K562 (cell line): ENCODE measurements around the gene MEIOB. TPM values are rescaled to one million over a fixed set of nuclear protein-coding genes. Genes with fewer than 3 reads are reported as not detected.

Experiments used
- ATAC-seq: fragments of 200-7000 bp; cut with Tn5 transposase; 3 replicates; pipeline ENCODE4 v1.9.1; 2020; ENCODE audit warnings: moderate library complexity
- BruUV-seq: library from RNA; stranded (reverse); fragments of 400-500 nt; replicated peaks from 2 replicates; lab custom pipeline; 2021; lab: Mats Ljungman, UMichigan
- CTCF ChIA-PET: fragments of 300-600 bp; formaldehyde crosslinking; extraction: SDS; loops from one replicate; lab custom pipeline; 2021; ENCODE audit warnings: low intra/inter-chr PET ratio; lab: Yijun Ruan, JAX
- POLR2A ChIA-PET: fragments of 300-600, 350-650 bp; sonication (Branson Sonifier 250); formaldehyde crosslinking; extraction: SDS; loops from one replicate; lab custom pipeline; 2021; ENCODE audit warnings: antibody characterized with exemption, inconsistent platforms; lab: Yijun Ruan, JAX
- DNase-seq, 4 experiments: peaks; one replicate each; pipeline versions ENCODE4 v3.0.0 to v3.0.0-alpha.2; 2011 to 2018; ENCODE audit warnings: low spot score in 3 of 4, mixed read lengths in 3 of 4; ENCODE audit errors: extremely low read depth in 1 of 4
- FAIRE-seq: peaks from 2 replicates; lab custom pipeline; 2011; peaks lifted over from hg19 to GRCh38; lab: Jason Lieb, UNC
- H2AFZ ChIP-seq: 2 replicates; pipeline ENCODE4 v1.6.0; 2011; ENCODE audit warnings: low read depth, low read length, control low read depth, inconsistent platforms
- H3K27ac ChIP-seq: fragments of 200-600 bp; 3 replicates; pipeline ENCODE4 v1.8.0; 2011; ENCODE audit warnings: low read depth, mild to moderate bottlenecking, control low read depth, inconsistent platforms, low read length, moderate library complexity, mixed read lengths; ENCODE audit errors: extremely low read depth
- H3K27me3 ChIP-seq, 2 experiments: fragments of 300-600 bp in 1 of 2; 2 replicates in 1 of 2; 3 replicates in 1 of 2; pipeline versions ENCODE4 v1.6.0 to v1.8.0; 2011; ENCODE audit warnings: inconsistent platforms in 2 of 2, low read length in 2 of 2, mild to moderate bottlenecking in 1 of 2, mixed read lengths in 1 of 2, moderate library complexity in 1 of 2; ENCODE audit not compliant: control insufficient read depth in 2 of 2, insufficient read depth in 2 of 2
- H3K36me3 ChIP-seq: fragments of 300-600 bp; 3 replicates; pipeline ENCODE4 v1.8.0; 2011; ENCODE audit warnings: mild to moderate bottlenecking, low read length, inconsistent platforms; ENCODE audit not compliant: control insufficient read depth, insufficient read depth
- H3K4me1 ChIP-seq, 2 experiments: fragments of 200-600 bp in 1 of 2; replicated peaks in 1 of 2; 2 replicates in 1 of 2; 3 replicates in 1 of 2; pipeline versions ENCODE4 v1.5.1 to v1.8.0; 2011; ENCODE audit warnings: inconsistent platforms in 2 of 2, low read length in 2 of 2, mild to moderate bottlenecking in 1 of 2, mixed read lengths in 1 of 2, moderate library complexity in 1 of 2; ENCODE audit not compliant: control insufficient read depth in 2 of 2, insufficient read depth in 2 of 2
- H3K4me2 ChIP-seq: 2 replicates; pipeline ENCODE4 v1.6.1; 2011; ENCODE audit warnings: low read length, control low read depth, inconsistent platforms, mixed read lengths; ENCODE audit not compliant: insufficient read depth
- H3K4me3 ChIP-seq: fragments of 200-600 bp; sonication (generic), shearing (Covaris generic); 2 replicates; pipeline ENCODE4 v1.5.1; 2016; ENCODE audit warnings: control low read depth, inconsistent platforms
- H3K79me2 ChIP-seq: fragments of 200-600 bp; 3 replicates; pipeline ENCODE4 v1.8.0; 2011; ENCODE audit warnings: low read length, inconsistent platforms; ENCODE audit not compliant: control insufficient read depth, insufficient read depth
- H3K9ac ChIP-seq, 2 experiments: 2 replicates each; pipeline versions ENCODE4 v1.6.0 to v1.6.1; 2011; ENCODE audit warnings: low read depth in 2 of 2, low read length in 2 of 2, control low read depth in 1 of 2, inconsistent platforms in 1 of 2, mild to moderate bottlenecking in 1 of 2, mixed read lengths in 1 of 2; ENCODE audit not compliant: insufficient read depth in 1 of 2
- H3K9me1 ChIP-seq: one replicate; pipeline ENCODE4 v1.6.0; 2011; ENCODE audit warnings: inconsistent platforms, mild to moderate bottlenecking, low read length, moderate library complexity; ENCODE audit not compliant: control insufficient read depth, insufficient read depth
- H3K9me3 ChIP-seq: replicated peaks from 2 replicates; pipeline ENCODE4 v1.5.1; 2011; ENCODE audit warnings: low read depth, low read length, inconsistent platforms; ENCODE audit not compliant: control insufficient read depth, insufficient read depth
- H4K20me1 ChIP-seq: replicated peaks from 2 replicates; pipeline ENCODE4 v1.6.1; 2011; ENCODE audit warnings: low read length, inconsistent platforms, mixed read lengths; ENCODE audit not compliant: control insufficient read depth, insufficient read depth
- ATF7 ChIP-seq: fragments of 450-650 bp; IDR thresholded peaks from 2 replicates; pipeline ENCODE4 v1.7.1; 2014; ENCODE audit warnings: mild to moderate bottlenecking, moderate library complexity
- FOSL1 ChIP-seq: fragments of 200-800 bp; sonication (Bioruptor generic); conservative IDR thresholded peaks from 2 replicates; pipeline ENCODE4 v1.6.1; 2016; ENCODE audit warnings: missing genetic modification characterization, missing compliant biosample characterization
- FOXP1 ChIP-seq: sonication (generic); formaldehyde crosslinking; IDR thresholded peaks from 2 replicates; pipeline ENCODE4 v1.8.0; 2022; ENCODE audit warnings: mild to moderate bottlenecking, missing genetic modification reagents
- GATAD2B ChIP-seq: fragments of 450-650 bp; IDR thresholded peaks from 2 replicates; pipeline ENCODE4 v1.6.1; 2017; ENCODE audit warnings: mild to moderate bottlenecking, borderline replicate concordance
- JUN ChIP-seq, 2 experiments: sonication (generic) in 1 of 2; formaldehyde crosslinking in 1 of 2; IDR thresholded peaks; 2 replicates each; pipeline versions ENCODE4 v1.6.1 to v1.8.0; 2012 to 2022; ENCODE audit warnings: borderline replicate concordance in 2 of 2, mild to moderate bottlenecking in 2 of 2, improper control_type of control experiment in 1 of 2, low read depth in 1 of 2, low read length in 1 of 2, missing genetic modification reagents in 1 of 2
- MAZ ChIP-seq, 2 experiments: fragments of 450-650 bp in 1 of 2; sonication (generic) in 1 of 2; formaldehyde crosslinking; IDR thresholded peaks in 1 of 2; conservative IDR thresholded peaks in 1 of 2; 2 replicates each; pipeline versions ENCODE4 v1.4.0 to v1.5.0; 2020; ENCODE audit warnings: mild to moderate bottlenecking in 1 of 2, missing genetic modification reagents in 1 of 2
- PYGO2 ChIP-seq: fragments of 450-650 bp; IDR thresholded peaks from 2 replicates; pipeline ENCODE4 v1.6.1; 2016; ENCODE audit warnings: mild to moderate bottlenecking, missing genetic modification characterization, moderate library complexity, missing compliant biosample characterization
- RFX7 ChIP-seq: fragments of 250-450 bp; sonication (Bioruptor Pico); IDR thresholded peaks from 2 replicates; pipeline ENCODE4 v1.5.1; 2021; ENCODE audit warnings: mild to moderate bottlenecking
- SIN3B ChIP-seq: fragments of 450-650 bp; IDR thresholded peaks from 2 replicates; pipeline ENCODE4 v1.6.1; 2017; ENCODE audit warnings: low read depth, mild to moderate bottlenecking, moderate library complexity
- SMAD1 ChIP-seq: fragments of 150-350 bp; IDR thresholded peaks from 2 replicates; pipeline ENCODE4 v1.6.1; 2014; ENCODE audit warnings: low read length, low read depth; ENCODE audit not compliant: partially characterized antibody
- SMARCC2 ChIP-seq: fragments of 450-650 bp; IDR thresholded peaks from 2 replicates; pipeline ENCODE4 v1.6.1; 2017; ENCODE audit warnings: antibody characterized with exemption, moderate library complexity, mild to moderate bottlenecking, low read depth
- TRIM25 ChIP-seq: fragments of 450-650 bp; IDR thresholded peaks from 2 replicates; pipeline ENCODE4 v1.7.0; 2016; ENCODE audit warnings: borderline replicate concordance
- ZNF12 ChIP-seq: sonication (generic); formaldehyde crosslinking; IDR thresholded peaks from 2 replicates; pipeline ENCODE4 v1.4.0; 2020; ENCODE audit warnings: mild to moderate bottlenecking, missing genetic modification reagents
- ZNF41 ChIP-seq: fragments of 250-450 bp; sonication (Bioruptor Pico); conservative IDR thresholded peaks from 2 replicates; pipeline ENCODE4 v1.4.0; 2020; ENCODE audit warnings: mild to moderate bottlenecking
- WGBS: fragments of 100-300 bp; shearing (Covaris generic); methylation state at CpG from one replicate; pipeline ENCODE4 v1.1.6; 2016; ENCODE audit warnings: low coverage, mixed read lengths; ENCODE audit not compliant: insufficient coverage; ENCODE audit errors: missing lambda C conversion rate; 5-methylcytosine and 5-hydroxymethylcytosine counted together
- in situ Hi-C: fragments of 300-500 bp; cut with MboI; formaldehyde crosslinking; loops from 4 replicates; pipeline ENCODE4 v1.15.0; 2018; ENCODE audit warnings: inconsistent platforms, mixed read lengths
- intact Hi-C: fragments of 100-400 bp; cut with micrococcal nuclease; formaldehyde crosslinking; loops from 2 replicates; pipeline ENCODE4 v1.14.2; 2022
- polyA plus RNA-seq, 8 experiments: library from polyadenylated mRNA; depleted of rRNA in 4 of 8; stranded (reverse) in 5 of 8; unstranded in 3 of 8; fragments of >200 nt; fragmentation: Nextera tagmentation in 2 of 8; fragmentation: Illumina TruSeq in 1 of 8; extraction: Ambion mirVana in 2 of 8; extraction: Trizol in 1 of 8; gene quantifications; 2 replicates each; pipeline versions ENCODE4 v1.2.1 to v1.2.3, GENCODE V29; 2011 to 2014; ENCODE audit warnings: inconsistent platforms in 1 of 8, missing spikeins in 1 of 8
- total RNA-seq, 7 experiments: library from RNA; depleted of rRNA in 6 of 7; stranded (reverse); fragments of >200 nt in 6 of 7; fragmentation: Illumina TruSeq in 2 of 7; extraction: Trizol in 2 of 7; gene quantifications; 2 replicates each; pipeline versions ENCODE4 v1.2.1 to v1.2.3, GENCODE V29; 2011 to 2021; ENCODE audit warnings: low replicate concordance in 1 of 7

Gene MEIOB
- total and polyA plus RNA-seq, 9 of the 15 experiments (the other 6 are each of a cell fraction or from before 2014, with no cell fraction given), result 25.4 to 203 (median 97.6) TPM

GRCh38 chr16:1831186-1832075, 40.5 kb downstream of the MEIOB start:
- FAIRE-seq, result no peak
- H3K9me1 ChIP-seq, result no peaks in the 10 kb centered on the region
- CTCF ChIA-PET, result no interaction called here

More at GRCh38 chr16:1831186-1832075, 40.5 kb downstream of the MEIOB start:
- no peak for DNase-seq
- no peaks in the 10 kb centered on the region for H3K9me3 ChIP-seq
- POLR2A ChIA-PET, result no interaction called here
- in situ Hi-C loops, result no loop called here
- no peak overlapping the region for H3K4me3 ChIP-seq
- peaks cover 29 to 33% of the 10 kb centered on the region in 2 experiments for H3K4me1 ChIP-seq
- no TSS peak for BruUV-seq
- H3K79me2 ChIP-seq, result peaks cover 17% of the 10 kb centered on the region
- TF ChIP-seq FOXP1 (CRISPR knock-in tag), result no peak
- no peak for TF ChIP-seq ZNF41 (CRISPR knock-in tag)
- TF ChIP-seq SIN3B, result no peak
- no peak for TF ChIP-seq RFX7
- no peak for TF ChIP-seq FOSL1 (tag)
- no peak for TF ChIP-seq PYGO2 (tag)
- no peak for TF ChIP-seq ATF7
- TF ChIP-seq GATAD2B, result no peak
- TF ChIP-seq MAZ (CRISPR knock-in tag; conservative IDR thresholded peaks at IDR 0.05 in 1 of 2, IDR thresholded peaks at IDR 0.05 in 1 of 2), result no peak
- no peak for TF ChIP-seq JUN (IDR thresholded peaks at IDR 0.05; ENCODE audit: borderline replicate concordance, low read depth, low read length)
- TF ChIP-seq JUN (CRISPR knock-in tag; IDR thresholded peaks at IDR 0.05; ENCODE audit: borderline replicate concordance), result no peak
- no peak for TF ChIP-seq ZNF12 (CRISPR knock-in tag)
- TF ChIP-seq SMARCC2, result no peak
- TF ChIP-seq SMAD1, result no peak
- no peak for TF ChIP-seq TRIM25
- 90% methylated on average over 19 of the region's 19 CpGs for WGBS
- ATAC-seq, result no peak
- intact Hi-C loops, result no loop called here
- no peak overlapping the region for H3K9ac ChIP-seq
- H3K27ac ChIP-seq, result no peak overlapping the region
- H3K36me3 ChIP-seq, result peaks cover 16% of the 10 kb centered on the region; the same call in 2 of the 3 replicates
- no peak overlapping the region for H3K4me2 ChIP-seq
- H4K20me1 ChIP-seq, result peaks cover 9% of the 10 kb centered on the region
- no peaks in the 10 kb centered on the region for H3K27me3 ChIP-seq
- no peak overlapping the region for H2AFZ ChIP-seq
